ENCODE measurements around the gene FAM117B.

The FAM117B gene

DNA sequence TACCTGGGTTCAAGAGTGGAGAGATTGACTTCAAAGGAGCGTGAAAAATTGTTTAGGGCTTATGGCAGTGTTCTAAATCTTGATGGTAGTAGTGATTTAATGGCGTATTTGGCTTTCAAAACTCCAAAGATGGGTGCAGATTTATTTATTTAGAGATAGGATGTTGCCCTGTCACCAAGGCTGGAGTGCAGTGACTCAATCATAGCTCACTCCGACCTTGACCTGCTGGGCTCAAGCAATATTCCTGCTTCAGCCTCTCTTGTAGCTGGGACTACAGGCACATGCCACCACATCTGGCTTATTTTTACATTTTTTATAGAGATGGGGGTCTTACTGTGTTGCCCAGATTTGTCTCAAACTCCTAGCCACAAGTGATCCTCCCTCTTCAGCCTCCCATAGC is 52.5 kb downstream of the FAM117B start:
- TF ChIP-seq CTCF (IDR thresholded peaks at IDR 0.05; ENCODE audit: extremely low read depth, missing control alignments): no peak
- no peak for DNase-seq (ENCODE audit: low spot score)

GRCh38 chr2:202689459-202689858 is 54.7 kb downstream of the FAM117B start:
- no peak for TF ChIP-seq CTCF (IDR thresholded peaks at IDR 0.05; ENCODE audit: extremely low read depth, missing control alignments)
- DNase-seq (ENCODE audit: low spot score): no peak

DNA sequence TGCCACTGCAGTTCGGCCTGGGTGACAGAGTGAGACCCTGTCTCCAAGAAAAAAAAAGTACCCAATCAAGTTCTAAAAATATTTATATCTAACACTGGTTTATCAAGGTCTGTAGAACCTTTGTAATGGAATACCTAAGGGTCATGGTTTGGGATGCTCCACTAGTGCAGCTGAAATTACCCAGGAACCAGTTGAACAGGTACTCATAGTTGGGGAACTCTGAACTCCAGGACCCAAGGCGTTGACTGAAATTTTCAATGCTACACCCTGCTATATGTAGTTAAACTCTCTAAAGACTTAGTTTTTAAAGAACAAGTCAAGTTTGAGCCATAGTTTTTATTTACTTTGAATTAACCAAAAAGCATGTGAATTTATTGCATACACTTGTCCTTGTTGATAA is 55.1 kb downstream of the FAM117B start:
- TF ChIP-seq CTCF (IDR thresholded peaks at IDR 0.05; ENCODE audit: extremely low read depth, missing control alignments): no peak
- DNase-seq (ENCODE audit: low spot score): no peak

GRCh38 chr2:202690321-202690900 is 55.6 kb downstream of the FAM117B start:
- DNase-seq (ENCODE audit: low spot score): no peak
- TF ChIP-seq CTCF (IDR thresholded peaks at IDR 0.05; ENCODE audit: extremely low read depth, missing control alignments): no peak

DNA sequence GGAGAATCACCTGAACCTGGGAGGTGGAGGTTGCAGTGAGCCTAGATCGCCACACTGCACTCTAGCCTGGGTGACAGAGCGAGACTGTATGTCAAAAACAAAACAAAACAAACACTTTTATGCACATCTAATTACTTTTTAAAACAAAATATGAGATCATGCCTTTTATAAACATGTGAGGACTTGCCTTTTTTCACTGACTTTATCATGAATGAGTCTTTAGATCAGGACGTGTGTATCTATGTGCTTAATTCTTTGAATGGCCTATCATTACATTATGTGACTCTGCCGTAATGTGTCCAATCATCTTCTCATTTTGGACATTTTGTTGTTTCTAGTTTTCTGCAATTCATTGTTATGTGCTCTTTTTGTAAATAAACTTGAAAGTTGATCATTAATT is 58.7 kb downstream of the FAM117B start:
- DNase-seq (ENCODE audit: low spot score): no peak
- no peak for TF ChIP-seq CTCF (IDR thresholded peaks at IDR 0.05; ENCODE audit: extremely low read depth, missing control alignments)

DNA sequence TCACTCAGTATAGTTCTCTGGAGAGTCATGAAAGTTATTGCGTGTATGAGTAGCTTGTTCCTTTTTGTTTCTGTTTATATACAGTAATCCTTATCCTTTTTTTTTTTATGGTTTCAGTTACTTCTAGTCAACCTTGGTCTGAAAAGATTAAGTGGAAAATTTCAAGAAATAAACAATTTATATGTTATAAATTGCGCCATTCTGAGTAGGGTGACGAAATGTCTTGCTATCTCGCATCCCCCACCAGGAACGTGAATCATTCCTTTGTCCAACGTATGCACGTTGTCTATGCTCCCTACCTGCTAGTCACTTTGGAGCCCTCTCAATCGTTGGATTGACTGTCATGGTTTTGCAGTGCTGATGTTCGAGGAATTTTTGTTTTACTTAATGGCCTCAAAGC is 60.4 kb downstream of the FAM117B start:
- DNase-seq (ENCODE audit: low spot score): no peak
- TF ChIP-seq CTCF (IDR thresholded peaks at IDR 0.05; ENCODE audit: extremely low read depth, missing control alignments): no peak

GRCh38 chr2:202700075-202700901 is 65.5 kb downstream of the FAM117B start:
- TF ChIP-seq CTCF (IDR thresholded peaks at IDR 0.05; ENCODE audit: extremely low read depth, missing control alignments): no peak
- DNase-seq (ENCODE audit: low spot score): no peak

All from GM20000 (cell line).